MM.1S (cell line): ENCODE results near the gene RTN4RL1.

ENCODE experiments used
- DNase-seq: peaks from one replicate; pipeline ENCODE4 v3.0.0-alpha.2; 2015
- H2AFZ ChIP-seq: fragments of 300-600 bp; sonication (generic); 2 replicates; pipeline ENCODE4 v1.6.0; 2016; ENCODE audit warnings: antibody characterized with exemption, low read length
- H3F3A ChIP-seq: fragments of 300-600 bp; sonication (generic); 2 replicates; pipeline ENCODE4 v1.6.1; 2016; ENCODE audit warnings: mild to moderate bottlenecking, antibody characterized with exemption, low read length, moderate library complexity, mixed read lengths; ENCODE audit not compliant: insufficient read depth
- H3K27ac ChIP-seq: fragments of 300-600 bp; sonication (generic); 2 replicates; pipeline ENCODE4 v1.5.1; 2016; ENCODE audit warnings: mild to moderate bottlenecking, low read length
- H3K27me3 ChIP-seq: fragments of 300-600 bp; sonication (generic); replicated peaks from 2 replicates; pipeline ENCODE4 v1.6.0; 2016; ENCODE audit warnings: low read length; ENCODE audit not compliant: insufficient read depth
- H3K36me3 ChIP-seq: fragments of 300-600 bp; sonication (generic); replicated peaks from 2 replicates; pipeline ENCODE4 v1.6.1; 2016; ENCODE audit warnings: mild to moderate bottlenecking, low read length, mixed read lengths; ENCODE audit not compliant: insufficient read depth
- H3K4me1 ChIP-seq: fragments of 300-600 bp; sonication (generic); 2 replicates; pipeline ENCODE4 v1.6.1; 2016; ENCODE audit warnings: low read length, mixed read lengths
- H3K4me2 ChIP-seq: fragments of 300-600 bp; sonication (generic); 2 replicates; pipeline ENCODE4 v1.6.0; 2016; ENCODE audit warnings: low read depth, low read length
- H3K4me3 ChIP-seq: fragments of 300-600 bp; sonication (generic); 2 replicates; pipeline ENCODE4 v1.5.1; 2016; ENCODE audit warnings: low read length, mixed read lengths
- H3K79me2 ChIP-seq: fragments of 300-600 bp; sonication (generic); 2 replicates; pipeline ENCODE4 v1.6.1; 2016; ENCODE audit warnings: mixed run types, low read length, mixed read lengths
- H3K9ac ChIP-seq: fragments of 300-600 bp; sonication (generic); 2 replicates; pipeline ENCODE4 v1.6.1; 2016; ENCODE audit warnings: low read length, mixed read lengths
- H3K9me2 ChIP-seq: fragments of 300-600 bp; sonication (generic); replicated peaks from 2 replicates; pipeline ENCODE4 v1.6.1; 2016; ENCODE audit warnings: mild to moderate bottlenecking, low read length, mixed read lengths; ENCODE audit not compliant: insufficient read depth
- H3K9me3 ChIP-seq: fragments of 300-600 bp; sonication (generic); replicated peaks from 2 replicates; pipeline ENCODE4 v1.6.1; 2016; ENCODE audit warnings: mild to moderate bottlenecking, low read length, mixed read lengths; ENCODE audit not compliant: insufficient read depth
- H4K20me1 ChIP-seq: fragments of 300-600 bp; sonication (generic); 2 replicates; pipeline ENCODE4 v1.6.1; 2016; ENCODE audit warnings: mild to moderate bottlenecking, low read length, moderate library complexity, mixed read lengths; ENCODE audit not compliant: insufficient read depth
- CTCF ChIP-seq: fragments of 300-600 bp; sonication (generic); IDR thresholded peaks from 2 replicates; pipeline ENCODE4 v1.5.1; 2016; ENCODE audit warnings: antibody characterized with exemption, low read length, mixed read lengths
- EZH2 ChIP-seq: fragments of 300-600 bp; sonication (generic); optimal IDR thresholded peaks from 2 replicates; pipeline ENCODE3; 2017; ENCODE audit warnings: low read depth, mild to moderate bottlenecking, antibody characterized with exemption, low read length, mixed read lengths
- EZH2phosphoT487 ChIP-seq: fragments of 300-600 bp; sonication (generic); IDR thresholded peaks from 2 replicates; pipeline ENCODE4 v1.6.1; 2018; ENCODE audit warnings: antibody characterized with exemption, low read length

RTN4RL1 gene

GRCh38 chr17:1915889-1916288, 109.2 kb downstream of the RTN4RL1 start:
- TF ChIP-seq EZH2 (no peak), CTCF (no peak), EZH2phosphoT487 (no peak)

GRCh38 chr17:1914661-1915083, 110.5 kb downstream of the RTN4RL1 start:
- Histone ChIP-seq H3K27ac (no peak overlapping the region), H4K20me1 (0 out of 2 replicates have a peak, but pooled peaks cover 4% of the 10 kb centered on the region), H2AFZ (no peak overlapping the region), H3K27me3 (peaks cover 89% of the 10 kb centered on the region), H3K4me3 (no peak overlapping the region), H3K4me1 (no peaks in the 10 kb centered on the region), H3K4me2 (no peak overlapping the region), H3K9ac (no peak overlapping the region), H3K9me2 (no peaks in the 10 kb centered on the region), H3F3A (no peaks in the 10 kb centered on the region), H3K79me2 (no peaks in the 10 kb centered on the region), H3K36me3 (no peaks in the 10 kb centered on the region), H3K9me3 (no peaks in the 10 kb centered on the region)
- no peak for DNase-seq
- no peak for TF ChIP-seq EZH2
- no peak for TF ChIP-seq CTCF
- TF ChIP-seq EZH2phosphoT487 = no peak

More at GRCh38 chr17:1915889-1916288, 109.2 kb downstream of the RTN4RL1 start:
- no peaks in the 10 kb centered on the region for H3K9me2 ChIP-seq
- H3K4me2 ChIP-seq = no peak overlapping the region
- H4K20me1 ChIP-seq = 0 out of 2 replicates have a peak, but pooled peaks cover 4% of the 10 kb centered on the region
- no peaks in the 10 kb centered on the region for H3K36me3 ChIP-seq
- H3K4me1 ChIP-seq = no peaks in the 10 kb centered on the region
- H3K27ac ChIP-seq = no peak overlapping the region
- no peak overlapping the region for H2AFZ ChIP-seq
- no peak for DNase-seq
- no peaks in the 10 kb centered on the region for H3K9me3 ChIP-seq
- H3F3A ChIP-seq = no peaks in the 10 kb centered on the region
- peaks cover 91% of the 10 kb centered on the region for H3K27me3 ChIP-seq
- no peak overlapping the region for H3K4me3 ChIP-seq
- H3K9ac ChIP-seq = no peak overlapping the region
- H3K79me2 ChIP-seq = no peaks in the 10 kb centered on the region

- Histone ChIP-seq H2AFZ (no peak overlapping the region), H3K27me3 (peaks cover 89% of the 10 kb centered on the region)
Observed at GRCh38 chr17:1913702-1914101, 111.4 kb downstream of the RTN4RL1 start.

More at GRCh38 chr17:1913702-1914101, 111.4 kb downstream of the RTN4RL1 start:
- Histone ChIP-seq H3K4me1 (no peaks in the 10 kb centered on the region), H3K36me3 (no peaks in the 10 kb centered on the region), H3F3A (no peaks in the 10 kb centered on the region), H3K9me3 (no peaks in the 10 kb centered on the region), H3K9ac (no peak overlapping the region), H3K4me3 (no peak overlapping the region), H3K4me2 (no peak overlapping the region), H3K9me2 (no peaks in the 10 kb centered on the region), H4K20me1 (0 out of 2 replicates have a peak, but pooled peaks cover 4% of the 10 kb centered on the region), H3K27ac (no peak overlapping the region), H3K79me2 (no peaks in the 10 kb centered on the region)
- DNase-seq = no peak
- TF ChIP-seq EZH2phosphoT487 (no peak), CTCF (no peak), EZH2 (no peak)
